Pancreas (tissue), 10 donors: ENCODE results near the gene NLGN1. TPM values are rescaled to one million over a fixed set of nuclear protein-coding genes. Genes with fewer than 3 reads are reported as not detected.

ENCODE experiments used
- ATAC-seq, 4 donors: fragments of 200-7000 bp; cut with Tn5 transposase; one replicate each; pipeline versions ENCODE4 v1.8.0 to v1.9.1; 2020; ENCODE audit warnings: mild to moderate bottlenecking in 4 of 4, moderate library complexity in 4 of 4
- DNase-seq, 6 donors: peaks; one replicate each; pipeline ENCODE4 v3.0.0-alpha.2; 2020
- FAIRE-seq: peaks from 2 replicates; lab custom pipeline; 2012; peaks lifted over from hg19 to GRCh38; lab: Jason Lieb, UNC
- H3K27ac ChIP-seq, 4 donors: fragments of 200-600 bp; sonication (generic); 1 replicate in 3 of 4; 2 replicates in 1 of 4; pipeline versions ENCODE4 v1.5.0 to v1.8.0; 2020
- H3K27me3 ChIP-seq, 4 donors: fragments of 200-600 bp; one replicate each; pipeline ENCODE4 v1.8.0; 2021
- H3K36me3 ChIP-seq, 3 donors: fragments of 200-600 bp; sonication (generic) in 1 of 3; one replicate each; pipeline versions ENCODE4 v1.5.0 to v1.8.0; 2020 to 2021
- H3K4me1 ChIP-seq, 3 donors: fragments of 200-600 bp; one replicate each; pipeline ENCODE4 v1.8.0; 2021
- H3K4me3 ChIP-seq, 4 donors: fragments of 200-600 bp; sonication (generic) in 2 of 4; one replicate each; pipeline versions ENCODE4 v1.5.0 to v1.8.0; 2020 to 2021
- H3K9me3 ChIP-seq, 4 donors: fragments of 200-600 bp; one replicate each; pipeline ENCODE4 v1.8.0; 2021
- WGBS, 2 donors: extraction: QIAGEN DNeasy Blood & Tissue Kit; methylation state at CpG; one replicate each; pipeline ENCODE4 v1.1.7; 2013; 5-methylcytosine and 5-hydroxymethylcytosine counted together
- intact Hi-C, 3 donors: fragments of 100-400 bp; cut with DNase I; formaldehyde crosslinking; loops; one replicate each; pipeline versions ENCODE4 v1.11.1 to v1.14.2; 2022
- polyA plus RNA-seq, 2 donors: library from polyadenylated mRNA; stranded (reverse); fragments of 200-250 nt; gene quantifications; one replicate each; pipeline ENCODE4 v1.2.3, GENCODE V29; 2013
- total RNA-seq, 6 donors: library from RNA; stranded (reverse); fragmentation: NEBNext Ultra II Directional in 4 of 6; extraction: Animal tissue kit (Norgen Biotek cat#: 25700) in 4 of 6; gene quantifications; one replicate each; pipeline versions ENCODE4 v1.2.1 to v1.2.4, GENCODE V29; 2021 to 2023
- TF ChIP-seq, protein P1 (sequence below), 4 donors: fragments of 200-600 bp; sonication (generic) in 3 of 4; IDR thresholded peaks; one replicate each; pipeline versions ENCODE4 v1.5.0 to v1.8.0; 2021; ENCODE audit warnings: antibody characterized with exemption in 4 of 4
- donor health status: healthy with polysubstance abuse.
- donor health status: DM: no; HTN: no; CAD: no; lungs with moderate emphysema.
- donor health status: DM: no; HTN: no; CAD: no.
- donor health status: control.
- donor health status: control.
- donor health status: Bipolar disorder and iron deficiency.
- donor health status: DM: yes; HTN: yes; CAD: no.
- donor health status: DM: no; HTN: no; CAD: no.
- donor health status: DM: no; HTN: no; CAD: no.
- donor health status: DM: yes; HTN: yes; CAD: no.

Gene NLGN1
- total and polyA plus RNA-seq, 8 donors = 0.49 to 2.3 (median 0.84) TPM

DNA sequence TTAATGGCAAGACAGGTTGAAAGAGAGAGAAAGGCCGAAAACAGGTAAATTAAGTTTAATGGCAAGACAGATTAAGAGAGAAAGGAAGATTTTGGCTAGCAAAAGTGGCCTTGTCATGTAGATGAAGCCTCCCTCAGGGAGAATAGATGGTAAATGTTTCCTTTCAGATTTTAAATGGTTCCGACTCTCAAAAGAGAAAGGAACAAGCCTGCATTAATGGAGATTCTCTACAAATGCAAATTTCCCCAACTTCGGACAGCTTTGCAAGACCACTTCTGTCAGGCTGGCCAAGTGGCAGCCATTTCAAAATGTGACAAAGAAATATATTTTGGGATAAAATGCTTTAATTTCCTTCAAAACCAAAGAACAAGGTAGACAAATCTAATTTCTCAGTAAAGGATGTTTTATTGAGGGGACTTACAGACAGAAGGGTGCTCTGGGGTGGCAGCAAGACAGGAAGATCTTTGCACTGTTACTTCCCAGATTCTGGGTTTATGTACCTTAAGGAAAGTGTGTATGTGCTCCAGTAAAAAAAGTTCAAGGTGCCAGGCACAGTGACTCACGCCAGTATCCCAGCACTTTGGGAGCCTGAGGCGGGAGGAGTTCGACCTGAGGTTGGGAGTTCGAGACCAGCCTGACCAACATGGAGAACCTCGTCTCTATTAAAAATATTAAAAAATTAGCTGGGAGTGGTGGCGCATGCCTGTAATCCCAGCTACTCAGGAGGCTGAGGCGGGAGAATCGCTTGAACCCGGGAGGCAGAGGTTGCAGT, 835.3 kb downstream of the NLGN1 start:
- Histone ChIP-seq H3K27me3 (no peaks in the 10 kb centered on the region), H3K27ac (no peak overlapping the region), H3K9me3 (no peaks in the 10 kb centered on the region), H3K4me3 (no peak overlapping the region), H3K4me1 (no peaks in the 10 kb centered on the region), H3K36me3 (no peaks in the 10 kb centered on the region)
- no peak for ATAC-seq
- DNase-seq = no peak
- TF ChIP-seq, protein P1, sequence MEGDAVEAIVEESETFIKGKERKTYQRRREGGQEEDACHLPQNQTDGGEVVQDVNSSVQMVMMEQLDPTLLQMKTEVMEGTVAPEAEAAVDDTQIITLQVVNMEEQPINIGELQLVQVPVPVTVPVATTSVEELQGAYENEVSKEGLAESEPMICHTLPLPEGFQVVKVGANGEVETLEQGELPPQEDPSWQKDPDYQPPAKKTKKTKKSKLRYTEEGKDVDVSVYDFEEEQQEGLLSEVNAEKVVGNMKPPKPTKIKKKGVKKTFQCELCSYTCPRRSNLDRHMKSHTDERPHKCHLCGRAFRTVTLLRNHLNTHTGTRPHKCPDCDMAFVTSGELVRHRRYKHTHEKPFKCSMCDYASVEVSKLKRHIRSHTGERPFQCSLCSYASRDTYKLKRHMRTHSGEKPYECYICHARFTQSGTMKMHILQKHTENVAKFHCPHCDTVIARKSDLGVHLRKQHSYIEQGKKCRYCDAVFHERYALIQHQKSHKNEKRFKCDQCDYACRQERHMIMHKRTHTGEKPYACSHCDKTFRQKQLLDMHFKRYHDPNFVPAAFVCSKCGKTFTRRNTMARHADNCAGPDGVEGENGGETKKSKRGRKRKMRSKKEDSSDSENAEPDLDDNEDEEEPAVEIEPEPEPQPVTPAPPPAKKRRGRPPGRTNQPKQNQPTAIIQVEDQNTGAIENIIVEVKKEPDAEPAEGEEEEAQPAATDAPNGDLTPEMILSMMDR (IDR thresholded peaks at IDR 0.05) = no peak
- WGBS, 2 donors = 78 to 84% methylated on average over 12 of the region's 12 CpGs
- intact Hi-C loops = no loop called here
- no peak for FAIRE-seq

DNA sequence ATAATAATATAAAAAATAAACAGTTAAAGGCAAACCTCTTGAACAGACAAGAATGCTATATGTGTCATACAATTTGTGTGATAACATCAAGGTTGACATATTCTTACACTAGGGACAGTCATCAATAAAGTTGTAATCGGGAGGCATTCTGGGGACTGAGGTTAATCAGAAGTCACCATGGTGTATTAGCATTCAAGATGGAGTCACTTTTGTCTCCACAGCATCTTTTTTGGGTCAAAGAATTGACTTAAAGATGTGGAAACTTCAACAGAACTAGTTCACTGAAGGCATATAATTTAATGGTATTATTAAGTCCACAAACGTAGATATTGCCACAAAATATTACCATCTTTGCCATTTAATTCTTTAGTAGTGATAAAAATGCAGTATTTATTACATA, 836.0 kb downstream of the NLGN1 start:
- FAIRE-seq (no peak), DNase-seq (no peak), ATAC-seq (no peak)
- TF ChIP-seq, protein P1 (IDR thresholded peaks at IDR 0.05) = no peak
- Histone ChIP-seq H3K36me3 (no peaks in the 10 kb centered on the region), H3K9me3 (no peaks in the 10 kb centered on the region), H3K4me1 (no peaks in the 10 kb centered on the region), H3K27me3 (no peaks in the 10 kb centered on the region), H3K27ac (no peak overlapping the region), H3K4me3 (no peak overlapping the region)
- intact Hi-C loops = no loop called here
- 66 to 90% methylated on average over 2 of the region's 2 CpGs for WGBS, 2 donors

DNA sequence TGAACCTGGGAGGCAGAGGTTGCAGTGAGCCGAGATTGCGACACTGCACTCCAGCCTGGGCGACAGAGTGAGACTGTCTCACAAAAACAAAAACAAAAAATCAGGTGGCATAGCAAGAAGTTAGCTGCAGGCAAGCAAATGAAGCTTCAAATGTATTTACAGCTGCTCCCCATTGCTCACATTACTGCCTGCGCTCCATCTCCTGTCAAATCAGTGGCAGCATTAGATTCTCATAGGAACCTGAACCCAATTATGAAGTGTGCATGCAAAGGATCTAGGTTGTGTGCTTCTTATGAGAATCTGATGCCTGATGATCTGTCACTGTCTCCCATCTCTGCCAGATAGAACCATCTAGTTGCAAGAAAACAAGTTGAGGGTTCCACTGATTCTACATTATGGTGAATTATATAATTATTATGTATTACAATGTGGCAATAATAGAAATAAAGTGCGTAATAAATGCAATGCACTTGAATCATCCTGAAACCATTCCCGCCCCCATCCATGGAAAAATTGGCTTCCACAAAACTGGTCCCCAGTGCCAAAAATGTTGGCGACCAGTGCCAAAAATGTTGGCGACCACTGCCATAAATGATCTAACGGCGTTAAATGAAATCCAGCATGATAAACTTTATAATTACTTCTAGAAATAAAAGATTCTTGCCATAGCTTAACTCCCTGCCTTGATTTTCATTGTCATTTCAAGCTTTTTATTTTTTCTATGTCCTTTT, 844.9 kb downstream of the NLGN1 start:
- H3K27ac ChIP-seq = no peak overlapping the region
- no peaks in the 10 kb centered on the region for H3K9me3 ChIP-seq
- intact Hi-C loops = no loop called here
- ATAC-seq (no peak), FAIRE-seq (no peak), DNase-seq (no peak)
- TF ChIP-seq, protein P1 (IDR thresholded peaks at IDR 0.05) = no peak
- H3K27me3 ChIP-seq = no peaks in the 10 kb centered on the region
- no peaks in the 10 kb centered on the region for H3K4me1 ChIP-seq
- WGBS, 2 donors = 87 to 88% methylated on average over 10 of the region's 10 CpGs
- no peaks in the 10 kb centered on the region for H3K36me3 ChIP-seq
- no peak overlapping the region for H3K4me3 ChIP-seq

DNA sequence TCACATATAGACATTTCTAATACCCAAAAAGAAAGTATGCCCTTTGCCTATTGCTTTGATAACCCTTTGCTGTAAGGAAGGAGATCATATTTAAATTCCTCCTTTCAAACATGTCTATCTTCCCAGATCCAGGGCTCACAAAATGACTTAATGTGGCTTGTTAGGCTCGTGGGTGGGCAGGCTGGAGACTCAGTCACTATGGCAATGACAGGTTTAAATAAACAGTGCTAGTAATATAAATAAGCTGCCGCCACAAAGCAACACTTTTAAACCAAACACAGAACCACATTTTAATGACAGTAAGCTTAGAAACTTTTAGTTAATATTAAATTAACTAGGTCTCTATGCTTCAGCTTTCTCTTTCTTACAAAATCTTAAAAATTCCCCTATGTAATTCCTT, 845.6 kb downstream of the NLGN1 start:
- Histone ChIP-seq H3K27ac (no peak overlapping the region), H3K4me3 (no peak overlapping the region), H3K27me3 (no peaks in the 10 kb centered on the region), H3K36me3 (no peaks in the 10 kb centered on the region), H3K9me3 (no peaks in the 10 kb centered on the region), H3K4me1 (no peaks in the 10 kb centered on the region)
- WGBS, 2 donors = 29 to 37% methylated on average over 2 of the region's 2 CpGs
- ATAC-seq = no peak
- TF ChIP-seq, protein P1 (IDR thresholded peaks at IDR 0.05) = no peak
- intact Hi-C loops = no loop called here
- no peak for DNase-seq
- no peak for FAIRE-seq
